A673 (cell line): Measurements from ENCODE around the gene BEST4.

Source experiments
- CTCF ChIP-seq: fragments of 300-800, 200-600 bp; sonication (generic); conservative IDR thresholded peaks from 2 replicates; pipeline ENCODE4 v1.5.1; 2017; ENCODE audit warnings: low read depth, mild to moderate bottlenecking, antibody characterized with exemption, low read length, moderate library complexity, mixed read lengths
- EZH2 ChIP-seq: fragments of 200-600 bp; sonication (generic); IDR thresholded peaks from 2 replicates; pipeline ENCODE4 v1.6.1; 2017; ENCODE audit warnings: borderline replicate concordance, low read depth, mild to moderate bottlenecking, mixed read lengths, antibody characterized with exemption, low read length; ENCODE audit not compliant: poor library complexity, severe bottlenecking

- TF ChIP-seq CTCF (no peak), EZH2 (no peak)
These were observed 10.8 kb upstream of the BEST4 start for GRCh38 chr1:44798481-44799365.
